ENCODE results near the gene HAUS2.

- TF ChIP-seq POLR2A (IDR thresholded peaks at IDR 0.05; ENCODE audit: low read length) (no peak), MAZ (IDR thresholded peaks at IDR 0.05; ENCODE audit: borderline replicate concordance, low read depth, low read length) (no peak), RARB (CRISPR knock-in tag; IDR thresholded peaks at IDR 0.05) (no peak), CTCF (IDR thresholded peaks at IDR 0.05) (no peak), JUNB (IDR thresholded peaks at IDR 0.05) (no peak), ZNF302 (CRISPR knock-in tag; IDR thresholded peaks at IDR 0.05) (no peak), KDM1A (IDR thresholded peaks at IDR 0.05; ENCODE audit: low read depth) (no peak)
- TF ChIP-seq, protein P1, sequence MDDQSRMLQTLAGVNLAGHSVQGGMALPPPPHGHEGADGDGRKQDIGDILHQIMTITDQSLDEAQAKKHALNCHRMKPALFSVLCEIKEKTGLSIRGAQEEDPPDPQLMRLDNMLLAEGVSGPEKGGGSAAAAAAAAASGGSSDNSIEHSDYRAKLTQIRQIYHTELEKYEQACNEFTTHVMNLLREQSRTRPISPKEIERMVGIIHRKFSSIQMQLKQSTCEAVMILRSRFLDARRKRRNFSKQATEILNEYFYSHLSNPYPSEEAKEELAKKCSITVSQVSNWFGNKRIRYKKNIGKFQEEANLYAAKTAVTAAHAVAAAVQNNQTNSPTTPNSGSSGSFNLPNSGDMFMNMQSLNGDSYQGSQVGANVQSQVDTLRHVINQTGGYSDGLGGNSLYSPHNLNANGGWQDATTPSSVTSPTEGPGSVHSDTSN (IDR thresholded peaks at IDR 0.05), result no peak
Measured at GRCh38 chr15:42602501-42602900, 53.9 kb downstream of the HAUS2 start.

Data from A549 (cell line).